Epithelial cell of esophagus (primary cell): ENCODE measurements around the gene CFAP61.

ENCODE experiments used
- DNase-seq: peaks from one replicate; pipeline ENCODE4 v3.0.0; 2010; ENCODE audit warnings: low read depth
- H3K4me3 ChIP-seq: 2 replicates; pipeline ENCODE4 v1.5.1; 2011; ENCODE audit warnings: mild to moderate bottlenecking, low read length, control low read depth
- CTCF ChIP-seq: IDR thresholded peaks from 2 replicates; pipeline ENCODE4 v1.5.1; 2011; ENCODE audit warnings: low read depth, mild to moderate bottlenecking, low read length, control low read depth, inconsistent platforms; ENCODE audit not compliant: insufficient read depth; ENCODE audit errors: missing control alignments

CFAP61 gene

GRCh38 chr20:20207291-20207690 is 155.0 kb downstream of the CFAP61 start:
- DNase-seq = no peak
- no peak overlapping the region for H3K4me3 ChIP-seq
- no peak for TF ChIP-seq CTCF

- no peak for TF ChIP-seq CTCF
- H3K4me3 ChIP-seq = no peak overlapping the region
- DNase-seq = no peak
These were observed 155.5 kb downstream of the CFAP61 start for GRCh38 chr20:20207872-20208271.

- TF ChIP-seq CTCF = no peak
- DNase-seq = no peak
- no peak overlapping the region for H3K4me3 ChIP-seq
These were observed 157.4 kb downstream of the CFAP61 start for GRCh38 chr20:20209684-20210083.

- no peak for TF ChIP-seq CTCF
- no peak overlapping the region for H3K4me3 ChIP-seq
- DNase-seq = no peak
These were observed 158.0 kb downstream of the CFAP61 start for GRCh38 chr20:20210327-20210726.

GRCh38 chr20:20210943-20211273 is 158.6 kb downstream of the CFAP61 start:
- no peak overlapping the region for H3K4me3 ChIP-seq
- no peak for TF ChIP-seq CTCF
- no peak for DNase-seq

- no peak overlapping the region for H3K4me3 ChIP-seq
- no peak for DNase-seq
- no peak for TF ChIP-seq CTCF
These were observed 159.1 kb downstream of the CFAP61 start for GRCh38 chr20:20211274-20211987.

- TF ChIP-seq CTCF = no peak
- no peak for DNase-seq
- H3K4me3 ChIP-seq = no peak overlapping the region
These were observed 159.7 kb downstream of the CFAP61 start for GRCh38 chr20:20211988-20212518.
